ENCODE measurements around the gene DNAH6.

GRCh38 chr2:84741182-84741822, 225.0 kb downstream of the DNAH6 start:
- TF ChIP-seq PRDM15 (CRISPR knock-in tag; IDR thresholded peaks at IDR 0.05) (no peak), CTCF (IDR thresholded peaks at IDR 0.05) (0 out of 2 replicates have a peak, but pooled peaks have one; percentile 33), MAX (CRISPR knock-in tag; IDR thresholded peaks at IDR 0.05) (no peak), AFF4 (CRISPR knock-in tag; IDR thresholded peaks at IDR 0.05; ENCODE audit: borderline replicate concordance) (no peak), FOXK1 (CRISPR knock-in tag; IDR thresholded peaks at IDR 0.05) (no peak), ELF4 (CRISPR knock-in tag; IDR thresholded peaks at IDR 0.05; ENCODE audit: low read depth) (no peak)

All from WTC11 (cell line).